ENCODE measurements around the gene IGF2BP2. TPM values are rescaled to one million over a fixed set of nuclear protein-coding genes. Genes with fewer than 3 reads are reported as not detected.
"Not testable (repeated sequence)": the region's sequence is repeated elsewhere in the genome, so short reads cannot be mapped to it uniquely, and the experiment has no call there.

IGF2BP2 gene
- total RNA-seq, result 1 to 10 TPM; 4.1 to 4.2 TPM
- long read RNA-seq, donor 1, partial matches to known transcripts, result 1 of 1 reads
- long read RNA-seq, donor 1, other reads (novel, unspliced or antisense), result 0 of 1 reads
- long read RNA-seq, donor 2, partial matches to known transcripts, result 0 of 1 reads
- long read RNA-seq, donor 2, other reads (novel, unspliced or antisense), result 1 of 1 reads

- peak; percentile 88 for DNase-seq (ENCODE audit: low spot score)
- intact Hi-C loops (cut with DNase I), result no loop called here
Measured at GRCh38 chr3:185825006-185825638, at the start of gene IGF2BP2. Gene IGF2BP2 (minus strand): TSS chr3:185825042. CDS start chr3:185824960, 82 bp downstream.

- intact Hi-C loops (cut with DNase I), result no loop called here
- DNase-seq (ENCODE audit: low spot score), result no peak
Measured at GRCh38 chr3:185874119-185874518, 49.3 kb upstream of the IGF2BP2 start.

GRCh38 chr3:185867650-185868049, 42.8 kb upstream of the IGF2BP2 start:
- intact Hi-C loops (cut with DNase I), result no loop called here
- DNase-seq (ENCODE audit: low spot score), result no peak

GRCh38 chr3:185866995-185867394, 42.2 kb upstream of the IGF2BP2 start:
- intact Hi-C loops (cut with DNase I), result no loop called here
- DNase-seq (ENCODE audit: low spot score), result no peak

GRCh38 chr3:185866555-185866954, 41.7 kb upstream of the IGF2BP2 start:
- no peak for DNase-seq (ENCODE audit: low spot score)
- intact Hi-C loops (cut with DNase I), result no loop called here

GRCh38 chr3:185865247-185865646, 40.4 kb upstream of the IGF2BP2 start:
- DNase-seq (ENCODE audit: low spot score), result no peak
- intact Hi-C loops (cut with DNase I), result no loop called here

- DNase-seq (ENCODE audit: low spot score), result no peak
- intact Hi-C loops (cut with DNase I), result no loop called here
Measured at GRCh38 chr3:185864767-185865166, 39.9 kb upstream of the IGF2BP2 start.

DNA sequence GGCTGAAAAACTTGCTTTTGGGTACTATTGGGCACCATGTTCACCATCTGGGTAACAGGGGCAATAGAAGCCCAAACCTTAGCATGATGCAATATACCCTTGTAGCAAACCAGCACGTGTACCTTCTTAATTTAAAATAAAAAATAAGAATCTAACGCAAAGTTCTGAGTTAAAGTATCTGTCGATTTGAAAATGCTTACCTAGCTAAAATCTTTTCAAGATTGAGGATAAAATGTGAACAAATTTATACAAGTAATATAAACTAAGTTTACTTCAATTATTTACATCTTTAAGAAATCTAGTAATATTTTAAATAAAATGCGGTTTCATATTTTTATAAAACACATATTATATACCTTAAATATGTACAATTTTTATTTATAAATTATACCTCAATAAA, 38.1 kb upstream of the IGF2BP2 start:
- intact Hi-C loops (cut with DNase I), result no loop called here
- DNase-seq (ENCODE audit: low spot score), result no peak

DNA sequence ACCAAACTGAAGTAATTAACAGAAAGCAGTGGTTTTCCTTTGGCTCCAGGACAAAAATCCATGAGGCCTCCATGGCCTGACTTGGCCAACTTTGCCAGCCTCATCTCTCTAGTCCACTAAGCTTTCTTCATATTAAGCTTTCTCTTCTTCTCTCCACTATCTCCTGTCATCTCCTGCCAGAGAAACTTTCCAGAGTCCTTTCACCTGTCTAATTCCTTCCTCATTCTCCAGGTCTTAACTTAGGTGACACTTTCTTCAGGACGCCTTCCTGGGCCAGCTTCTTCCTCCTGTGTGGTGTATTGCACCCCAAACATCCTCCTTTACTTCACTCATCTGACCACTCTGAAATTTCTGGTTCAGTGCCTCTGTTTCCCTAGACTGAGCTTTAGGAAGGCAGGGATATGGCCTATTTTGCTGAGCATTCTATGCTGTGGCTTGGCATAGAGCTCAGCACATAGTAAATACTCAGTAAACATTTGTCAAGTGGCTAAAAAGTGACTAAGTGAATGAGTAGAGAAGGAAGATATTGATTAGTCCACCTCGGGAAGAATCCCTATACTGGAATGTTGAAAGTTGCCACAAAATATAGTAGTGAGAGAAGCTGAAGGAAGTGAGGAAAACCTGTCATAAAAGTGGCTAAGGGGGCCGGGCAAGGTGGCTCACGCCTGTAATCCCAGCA, 34.6 kb upstream of the IGF2BP2 start:
- intact Hi-C loops (cut with DNase I), result no loop called here
- no peak for DNase-seq (ENCODE audit: low spot score)

DNA sequence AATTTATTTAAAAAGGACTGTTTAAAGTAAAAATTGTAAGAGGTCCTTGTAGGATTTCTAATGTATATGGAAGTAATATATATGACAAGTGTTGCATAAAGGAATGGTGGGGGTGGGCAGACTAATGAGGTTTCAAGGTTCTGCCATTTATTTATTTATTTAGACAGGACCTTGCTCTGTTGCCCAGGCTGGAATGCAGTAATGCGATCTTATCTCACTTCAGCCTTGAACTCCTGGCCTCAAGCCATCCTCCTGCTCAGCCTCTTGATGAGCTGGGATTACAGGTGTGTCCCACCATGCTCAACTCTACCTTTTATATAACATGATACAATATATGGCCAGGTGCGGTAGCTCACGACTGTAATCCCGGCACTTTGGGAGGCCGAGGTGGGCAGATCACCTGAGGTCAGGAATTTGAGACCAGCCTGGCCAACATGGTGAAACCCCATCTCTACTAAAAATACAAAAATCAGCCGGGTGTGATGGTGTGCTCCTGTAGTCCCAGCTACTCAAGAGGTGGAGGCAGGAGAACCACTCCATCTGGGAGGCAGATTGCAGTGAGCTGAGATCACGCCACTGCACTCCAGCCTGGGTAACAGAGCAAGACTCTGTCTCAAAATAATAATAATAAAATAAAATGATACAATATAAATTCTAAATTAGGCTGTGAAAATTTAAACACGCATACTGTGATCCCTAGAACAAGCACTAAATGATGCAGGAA, 33.8 kb upstream of the IGF2BP2 start:
- no peak for DNase-seq (ENCODE audit: low spot score)
- intact Hi-C loops (cut with DNase I), result no loop called here

GRCh38 chr3:185857208-185857607, 32.4 kb upstream of the IGF2BP2 start:
- no peak for DNase-seq (ENCODE audit: low spot score)
- intact Hi-C loops (cut with DNase I), result no loop called here

- intact Hi-C loops (cut with DNase I), result no loop called here
Measured at GRCh38 chr3:185856652-185857051, 31.8 kb upstream of the IGF2BP2 start.

GRCh38 chr3:185853771-185854170, 28.9 kb upstream of the IGF2BP2 start:
- intact Hi-C loops (cut with DNase I), result not testable (repeated sequence)

More at GRCh38 chr3:185856652-185857051, 31.8 kb upstream of the IGF2BP2 start:
- no peak for DNase-seq (ENCODE audit: low spot score)

DNA sequence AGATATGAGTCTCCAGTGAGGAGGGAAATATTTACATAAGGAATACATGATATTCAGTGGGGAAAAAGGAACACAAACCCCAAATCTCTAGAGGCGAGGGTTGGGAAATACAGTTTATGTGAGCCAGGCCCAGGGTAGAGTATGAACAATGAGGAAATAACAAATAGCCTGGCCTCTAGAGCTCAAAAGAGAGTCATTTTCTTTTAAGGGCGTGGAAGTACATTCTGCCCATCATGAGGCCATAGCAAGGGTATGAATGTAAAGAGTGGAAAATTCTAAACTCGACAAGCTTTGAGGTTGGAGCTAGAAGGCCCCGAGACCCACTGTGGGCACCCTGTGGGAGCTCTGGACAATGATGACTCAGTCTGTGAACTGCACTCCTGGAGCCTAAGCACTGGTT, 27.8 kb upstream of the IGF2BP2 start:
- intact Hi-C loops (cut with DNase I), result no loop called here
- DNase-seq (ENCODE audit: low spot score), result no peak

More at GRCh38 chr3:185853771-185854170, 28.9 kb upstream of the IGF2BP2 start:
- DNase-seq (ENCODE audit: low spot score), result not testable (repeated sequence)

GRCh38 chr3:185851959-185852358, 27.1 kb upstream of the IGF2BP2 start:
- intact Hi-C loops (cut with DNase I), result no loop called here

DNA sequence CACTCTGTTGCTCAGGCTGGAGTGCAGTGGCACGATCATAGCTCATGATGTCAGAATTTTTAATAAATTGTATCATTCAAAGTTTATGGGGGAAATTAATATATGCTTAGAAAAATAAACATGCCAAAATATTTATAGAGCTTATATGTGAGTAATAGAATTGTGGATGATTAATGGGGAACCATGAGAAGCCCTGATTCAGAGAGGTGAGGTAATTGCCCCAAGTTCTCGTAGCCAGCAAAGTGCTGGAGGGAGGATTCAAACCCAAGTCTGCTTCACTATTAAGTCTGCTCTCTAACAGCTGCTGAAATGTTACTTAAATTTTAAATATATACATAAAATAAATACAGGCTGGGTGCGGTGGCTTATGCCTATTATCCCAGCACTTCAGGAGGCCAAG, 26.2 kb upstream of the IGF2BP2 start:
- intact Hi-C loops (cut with DNase I), result no loop called here
- no peak for DNase-seq (ENCODE audit: low spot score)

More at GRCh38 chr3:185851959-185852358, 27.1 kb upstream of the IGF2BP2 start:
- no peak for DNase-seq (ENCODE audit: low spot score)

- intact Hi-C loops (cut with DNase I), result no loop called here
- DNase-seq (ENCODE audit: low spot score), result no peak
Measured at GRCh38 chr3:185847506-185847905, 22.7 kb upstream of the IGF2BP2 start.

GRCh38 chr3:185846037-185846436, 21.2 kb upstream of the IGF2BP2 start:
- no peak for DNase-seq (ENCODE audit: low spot score)
- intact Hi-C loops (cut with DNase I), result no loop called here

GRCh38 chr3:185844051-185844450, 19.2 kb upstream of the IGF2BP2 start:
- intact Hi-C loops (cut with DNase I), result no loop called here
- DNase-seq (ENCODE audit: low spot score), result no peak

DNA sequence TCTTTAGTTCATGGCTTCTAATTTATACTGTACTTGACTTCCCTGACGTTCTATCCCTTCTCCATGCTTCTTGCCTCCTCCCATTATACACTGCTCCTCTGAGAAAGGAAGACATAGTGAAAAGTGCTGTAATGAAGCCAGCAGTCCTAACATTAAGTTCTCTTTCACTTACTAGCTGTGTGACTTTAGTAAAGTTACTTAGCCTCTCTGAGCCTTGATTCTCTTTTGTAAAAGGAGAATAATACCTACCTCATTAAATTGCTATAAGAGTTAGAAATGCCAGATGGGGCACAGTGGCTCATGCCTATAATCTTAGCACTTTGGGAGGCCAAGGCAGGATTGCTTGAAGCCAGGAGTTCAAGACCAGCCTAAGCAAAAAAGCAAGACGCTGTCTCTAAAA, 18.8 kb upstream of the IGF2BP2 start:
- DNase-seq (ENCODE audit: low spot score), result no peak
- intact Hi-C loops (cut with DNase I), result no loop called here
